H1 (cell line): ENCODE data around the gene ARL5C. TPM values are rescaled to one million over a fixed set of nuclear protein-coding genes. Genes with fewer than 3 reads are reported as not detected.

Source experiments
- CTCF ChIA-PET: fragments of 300-600 bp; sonication (Branson Sonifier 250); formaldehyde crosslinking; loops from one replicate; lab custom pipeline; 2021; ENCODE audit not compliant: partially characterized antibody; lab: Charles Lee
- POLR2A ChIA-PET: fragments of 300-600 bp; sonication (Branson Sonifier 250); formaldehyde crosslinking; loops from one replicate; lab custom pipeline; 2021; ENCODE audit warnings: inconsistent platforms; ENCODE audit not compliant: partially characterized antibody; lab: Charles Lee
- DNase-seq, 2 experiments: peaks; one replicate each; pipeline versions ENCODE4 v3.0.0 to v3.0.0-alpha.2; 2010 to 2022; ENCODE audit warnings: low spot score in 2 of 2, low read depth in 1 of 2, mixed read lengths in 1 of 2
- FAIRE-seq: peaks from 2 replicates; lab custom pipeline; 2011; peaks lifted over from hg19 to GRCh38; lab: Jason Lieb, UNC
- H2AFZ ChIP-seq: 2 replicates; pipeline ENCODE4 v1.8.1; 2012; ENCODE audit warnings: low read length, inconsistent platforms
- H2AK5ac ChIP-seq: 2 replicates; pipeline ENCODE4 v1.6.1; 2013; ENCODE audit warnings: low read depth, low read length
- H2BK120ac ChIP-seq: replicated peaks from 2 replicates; pipeline ENCODE3; 2013; ENCODE audit warnings: low read depth, low read length, inconsistent platforms
- H2BK12ac ChIP-seq: 2 replicates; pipeline ENCODE4 v1.6.1; 2013; ENCODE audit warnings: low read depth, low read length
- H2BK15ac ChIP-seq: 2 replicates; pipeline ENCODE4 v1.6.1; 2013; ENCODE audit warnings: low read length
- H2BK20ac ChIP-seq: 2 replicates; pipeline ENCODE4 v1.6.1; 2013; ENCODE audit warnings: low read length
- H2BK5ac ChIP-seq: 2 replicates; pipeline ENCODE4 v1.6.1; 2013; ENCODE audit warnings: low read depth, low read length
- H3K14ac ChIP-seq: 2 replicates; pipeline ENCODE4 v1.6.1; 2013; ENCODE audit warnings: inconsistent platforms; ENCODE audit not compliant: insufficient read length
- H3K18ac ChIP-seq: 2 replicates; pipeline ENCODE4 v1.6.1; 2013; ENCODE audit warnings: low read length; ENCODE audit errors: extremely low read depth
- H3K23ac ChIP-seq: 2 replicates; pipeline ENCODE4 v1.6.1; 2013; ENCODE audit warnings: inconsistent platforms; ENCODE audit not compliant: insufficient read length
- H3K23me2 ChIP-seq: 2 replicates; pipeline ENCODE4 v1.6.1; 2013; ENCODE audit warnings: low read depth, low read length
- H3K27ac ChIP-seq: 2 replicates; pipeline ENCODE4 v1.6.1; 2011; ENCODE audit warnings: low read depth, low read length, inconsistent platforms
- H3K27me3 ChIP-seq, 4 experiments: replicated peaks in 1 of 4; 1 replicate in 1 of 4; 2 replicates in 3 of 4; pipeline versions ENCODE4 v1.6.1 to v1.8.1; 2011 to 2013; ENCODE audit warnings: low read length in 3 of 4, mild to moderate bottlenecking in 3 of 4, inconsistent platforms in 2 of 4, mixed read lengths in 2 of 4, moderate library complexity in 1 of 4; ENCODE audit not compliant: control insufficient read depth in 3 of 4, insufficient read depth in 3 of 4; ENCODE audit errors: extremely low read depth in 1 of 4
- H3K36me3 ChIP-seq, 4 experiments: 2 replicates each; pipeline versions ENCODE4 v1.6.1 to v1.8.1; 2011 to 2013; ENCODE audit warnings: mild to moderate bottlenecking in 4 of 4, low read length in 3 of 4, moderate library complexity in 2 of 4, control low read depth in 1 of 4, inconsistent platforms in 1 of 4; ENCODE audit not compliant: insufficient read depth in 4 of 4, control insufficient read depth in 2 of 4
- H3K4ac ChIP-seq: replicated peaks from 2 replicates; pipeline ENCODE3; 2013; ENCODE audit warnings: low read length, low read depth, mixed read lengths, inconsistent platforms; ENCODE audit not compliant: insufficient read length
- H3K4me1 ChIP-seq, 4 experiments: replicated peaks in 1 of 4; 1 replicate in 1 of 4; 2 replicates in 3 of 4; pipeline versions ENCODE4 v1.6.1 to v1.8.1; 2011 to 2013; ENCODE audit warnings: low read length in 3 of 4, inconsistent platforms in 2 of 4, mixed read lengths in 1 of 4; ENCODE audit not compliant: insufficient read depth in 4 of 4, control insufficient read depth in 3 of 4
- H3K4me2 ChIP-seq, 2 experiments: 2 replicates each; pipeline versions ENCODE4 v1.6.1 to v1.8.1; 2011 to 2013; ENCODE audit warnings: low read depth in 2 of 2, low read length in 2 of 2, control low read depth in 1 of 2, inconsistent platforms in 1 of 2, mild to moderate bottlenecking in 1 of 2; ENCODE audit not compliant: insufficient read depth in 1 of 2
- H3K4me3 ChIP-seq, 4 experiments: fragments of 200-600, 300-600 bp in 1 of 4; sonication (generic), shearing (Covaris generic), sonication (Bioruptor Twin) in 1 of 4; 2 replicates each; pipeline versions ENCODE4 v1.5.1 to v1.8.1; 2011 to 2016; ENCODE audit warnings: low read length in 4 of 4, low read depth in 3 of 4, control low read depth in 2 of 4, inconsistent platforms in 2 of 4, mild to moderate bottlenecking in 2 of 4, mixed read lengths in 1 of 4, moderate library complexity in 1 of 4; ENCODE audit not compliant: insufficient read depth in 2 of 4; ENCODE audit errors: extremely low read depth in 1 of 4
- H3K56ac ChIP-seq: replicated peaks from 2 replicates; pipeline ENCODE3; 2013; ENCODE audit warnings: low read depth, mild to moderate bottlenecking, mixed read lengths, low read length, inconsistent platforms; ENCODE audit not compliant: insufficient read length
- H3K79me1 ChIP-seq: 2 replicates; pipeline ENCODE4 v1.6.1; 2013; ENCODE audit warnings: low read depth, low read length, control low read depth
- H3K79me2 ChIP-seq, 2 experiments: 2 replicates each; pipeline versions ENCODE4 v1.6.1 to v1.8.1; 2012 to 2013; ENCODE audit warnings: low read length in 2 of 2, mild to moderate bottlenecking in 2 of 2, inconsistent platforms in 1 of 2; ENCODE audit not compliant: insufficient read depth in 2 of 2, control insufficient read depth in 1 of 2
- H3K9ac ChIP-seq, 4 experiments: replicated peaks in 1 of 4; 1 replicate in 1 of 4; 2 replicates in 3 of 4; pipeline versions ENCODE4 v1.6.1 to v1.8.1; 2011 to 2013; ENCODE audit warnings: low read depth in 3 of 4, low read length in 3 of 4, control low read depth in 2 of 4, mild to moderate bottlenecking in 2 of 4, moderate library complexity in 2 of 4, inconsistent platforms in 1 of 4; ENCODE audit errors: extremely low read depth in 1 of 4
- H3K9me3 ChIP-seq, 2 experiments: 2 replicates each; pipeline versions ENCODE4 v1.6.1 to v1.8.1; 2012 to 2013; ENCODE audit warnings: mild to moderate bottlenecking in 2 of 2, moderate library complexity in 2 of 2, control low read depth in 1 of 2, inconsistent platforms in 1 of 2, low read depth in 1 of 2, low read length in 1 of 2, mixed read lengths in 1 of 2; ENCODE audit not compliant: insufficient read depth in 2 of 2
- H4K20me1 ChIP-seq, 2 experiments: replicated peaks in 1 of 2; 2 replicates each; pipeline versions ENCODE3 to v1.8.1; 2011 to 2013; ENCODE audit warnings: inconsistent platforms in 2 of 2, low read length in 2 of 2, mild to moderate bottlenecking in 1 of 2; ENCODE audit not compliant: insufficient read depth in 2 of 2, control insufficient read depth in 1 of 2
- H4K5ac ChIP-seq: 2 replicates; pipeline ENCODE4 v1.6.1; 2013; ENCODE audit warnings: low read length, low read depth, mixed read lengths, inconsistent platforms; ENCODE audit not compliant: insufficient read length
- H4K8ac ChIP-seq: 2 replicates; pipeline ENCODE4 v1.8.0; 2013; ENCODE audit warnings: mild to moderate bottlenecking, moderate library complexity, low read length, inconsistent platforms; ENCODE audit not compliant: insufficient read depth; ENCODE audit errors: extremely low read depth
- H4K91ac ChIP-seq: replicated peaks from 2 replicates; pipeline ENCODE3; 2013; ENCODE audit warnings: low read length, mixed read lengths, inconsistent platforms; ENCODE audit not compliant: insufficient read length
- WGBS, 2 experiments: shearing (Covaris generic) in 1 of 2; methylation state at CpG; one replicate each; pipeline versions ENCODE4 v1.1.6 to v1.1.7; 2013 to 2015; ENCODE audit warnings: low lambda C conversion rate in 2 of 2, mixed read lengths in 2 of 2, inconsistent platforms in 1 of 2, low coverage in 1 of 2, missing lambda C conversion rate in 1 of 2; ENCODE audit not compliant: insufficient replicate concordance in 2 of 2, insufficient coverage in 1 of 2, insufficient read length in 1 of 2; ENCODE audit errors: extremely low coverage in 1 of 2, missing lambda C conversion rate in 1 of 2; 5-methylcytosine and 5-hydroxymethylcytosine counted together
- polyA plus RNA-seq, 7 experiments: library from polyadenylated mRNA; depleted of rRNA in 3 of 7; stranded (reverse) in 5 of 7; unstranded in 2 of 7; fragments of >200 nt in 5 of 7; fragments of 200-250 nt in 2 of 7; gene quantifications; 1 replicate in 5 of 7; 2 replicates in 1 of 7; 4 replicates in 1 of 7; pipeline versions ENCODE4 v1.2.1 to v1.2.3, GENCODE V29; 2011 to 2013; ENCODE audit warnings: missing spikeins in 2 of 7, mixed read lengths in 2 of 7
- total RNA-seq: library from RNA; stranded (reverse); fragmentation: NEBNext Ultra II Directional; extraction: Animal tissue kit (Norgen Biotek cat#: 25700); gene quantifications from 2 replicates; pipeline ENCODE4 v1.2.1, GENCODE V29; 2021
- TF ChIP-seq, protein P1 (sequence below): IDR thresholded peaks from 2 replicates; pipeline ENCODE4 v1.6.1; 2012; ENCODE audit warnings: low read length, inconsistent platforms

Gene ARL5C
- total and polyA plus RNA-seq, 2 of the 8 experiments (the other 6 are each of a cell fraction or from before 2014, with no cell fraction given) = not detected

DNA sequence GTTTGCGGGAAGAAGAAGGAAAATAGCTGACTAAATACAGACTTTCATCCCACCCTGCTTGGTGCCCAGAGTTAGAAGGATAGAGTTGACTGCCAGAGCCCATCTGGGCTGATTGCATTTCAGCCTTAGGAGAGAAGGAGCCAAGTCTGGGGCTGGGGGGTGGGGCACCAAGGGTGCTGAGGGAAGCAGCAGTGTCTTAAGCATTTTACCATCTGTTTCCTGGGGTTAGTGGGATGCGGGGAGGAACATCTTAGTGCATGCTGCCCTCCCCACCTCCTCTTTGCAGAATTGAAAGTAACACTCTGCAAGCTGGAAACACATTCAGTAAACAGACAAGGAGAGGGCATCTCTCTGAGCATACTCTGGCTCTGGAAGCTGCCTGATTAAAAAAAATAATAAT is 1.5 kb upstream of the ARL5C start:
- Histone ChIP-seq H3K18ac (no peak overlapping the region), H3K14ac (no peak overlapping the region), H2BK20ac (no peak overlapping the region; the same call in 1 of the 2 replicates), H3K36me3 (no peaks in the 10 kb centered on the region), H3K9me3 (no peaks in the 10 kb centered on the region), H3K9ac (no peak overlapping the region), H3K79me2 (no peaks in the 10 kb centered on the region), H2AK5ac (no peak overlapping the region), H4K91ac (no peak overlapping the region), H3K56ac (no peak overlapping the region), H2BK120ac (no peak overlapping the region), H3K27me3 (peaks cover 14 to 31% (median 25%) of the 10 kb centered on the region in 4 experiments), H2BK5ac (no peak overlapping the region), H3K4me2 (no peak overlapping the region), H3K4me1 (peaks cover 0 to 8% (median 6%) of the 10 kb centered on the region in 4 experiments; a peak in 5 of 7 replicates), H3K4ac (no peak overlapping the region), H2BK15ac (no peak overlapping the region), H3K79me1 (no peaks in the 10 kb centered on the region), H2AFZ (no peak overlapping the region), H3K4me3 (no peak overlapping the region), H3K23ac (no peak overlapping the region), H2BK12ac (no peak overlapping the region), H4K20me1 (no peaks in the 10 kb centered on the region), H3K23me2 (peaks cover 12% of the 10 kb centered on the region; the same call in 1 of the 2 replicates), H4K5ac (no peak overlapping the region), H4K8ac (no peak overlapping the region), H3K27ac (no peak overlapping the region)
- WGBS, 2 experiments = 83% methylated on average over 2 of the region's 2 CpGs; no CpG with 5 or more reads in 1 of the 2 experiments
- FAIRE-seq (no peak), DNase-seq (no peak)
- POLR2A ChIA-PET = interaction anchor here (1.3 to 1.4 kb wide), 3 partner anchors 17 to 313 kb away, joined by 4 read pairs; partner anchors contain the start of gene RPL19
- CTCF ChIA-PET = interaction anchor here (1.1 to 10.8 kb wide), 13 partner anchors 8 to 184 kb away, joined by 3 to 151 read pairs (median 7); no protein-coding TSS in a partner anchor
- TF ChIP-seq, protein P1, sequence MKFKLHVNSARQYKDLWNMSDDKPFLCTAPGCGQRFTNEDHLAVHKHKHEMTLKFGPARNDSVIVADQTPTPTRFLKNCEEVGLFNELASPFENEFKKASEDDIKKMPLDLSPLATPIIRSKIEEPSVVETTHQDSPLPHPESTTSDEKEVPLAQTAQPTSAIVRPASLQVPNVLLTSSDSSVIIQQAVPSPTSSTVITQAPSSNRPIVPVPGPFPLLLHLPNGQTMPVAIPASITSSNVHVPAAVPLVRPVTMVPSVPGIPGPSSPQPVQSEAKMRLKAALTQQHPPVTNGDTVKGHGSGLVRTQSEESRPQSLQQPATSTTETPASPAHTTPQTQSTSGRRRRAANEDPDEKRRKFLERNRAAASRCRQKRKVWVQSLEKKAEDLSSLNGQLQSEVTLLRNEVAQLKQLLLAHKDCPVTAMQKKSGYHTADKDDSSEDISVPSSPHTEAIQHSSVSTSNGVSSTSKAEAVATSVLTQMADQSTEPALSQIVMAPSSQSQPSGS = no peak
